Thyroid gland (tissue), 4 donors: ENCODE results near the gene TSKU.

Experiments
- POLR2A ChIP-seq, 2 donors: fragments of 450-650 bp; IDR thresholded peaks; one replicate each; pipeline ENCODE4 v1.6.1; 2017; ENCODE audit warnings: antibody characterized with exemption in 2 of 2, mild to moderate bottlenecking in 2 of 2, moderate library complexity in 1 of 2
- TF ChIP-seq, protein P1 (sequence below), 6 experiments: fragments of 200-600 bp in 3 of 6; fragments of 450-650 bp in 3 of 6; sonication (generic) in 3 of 6; IDR thresholded peaks; one replicate each; pipeline ENCODE4 v1.5.1; 2016 to 2019; ENCODE audit warnings: antibody characterized with exemption in 6 of 6, mild to moderate bottlenecking in 2 of 6, inconsistent platforms in 1 of 6, moderate library complexity in 1 of 6

DNA sequence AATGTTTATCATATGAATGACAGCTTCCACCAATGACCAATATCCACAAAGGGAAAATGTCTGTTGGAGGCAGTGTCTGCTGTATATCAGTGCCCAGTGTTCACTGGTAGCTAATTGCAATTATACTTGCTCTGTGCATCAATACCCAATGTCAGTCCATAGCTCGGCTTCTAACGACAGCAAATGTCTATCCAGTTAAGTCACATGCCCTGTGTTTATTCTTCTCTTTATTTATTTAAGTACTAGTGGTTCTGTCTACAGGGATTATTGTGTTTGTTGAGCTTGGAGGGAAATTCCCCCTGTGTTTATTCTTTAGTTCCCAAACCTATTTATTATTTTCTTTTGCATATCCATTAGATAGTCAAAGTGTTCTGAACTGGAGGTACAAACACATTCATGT is 18.6 kb downstream of the TSKU start:
- TF ChIP-seq, protein P1, sequence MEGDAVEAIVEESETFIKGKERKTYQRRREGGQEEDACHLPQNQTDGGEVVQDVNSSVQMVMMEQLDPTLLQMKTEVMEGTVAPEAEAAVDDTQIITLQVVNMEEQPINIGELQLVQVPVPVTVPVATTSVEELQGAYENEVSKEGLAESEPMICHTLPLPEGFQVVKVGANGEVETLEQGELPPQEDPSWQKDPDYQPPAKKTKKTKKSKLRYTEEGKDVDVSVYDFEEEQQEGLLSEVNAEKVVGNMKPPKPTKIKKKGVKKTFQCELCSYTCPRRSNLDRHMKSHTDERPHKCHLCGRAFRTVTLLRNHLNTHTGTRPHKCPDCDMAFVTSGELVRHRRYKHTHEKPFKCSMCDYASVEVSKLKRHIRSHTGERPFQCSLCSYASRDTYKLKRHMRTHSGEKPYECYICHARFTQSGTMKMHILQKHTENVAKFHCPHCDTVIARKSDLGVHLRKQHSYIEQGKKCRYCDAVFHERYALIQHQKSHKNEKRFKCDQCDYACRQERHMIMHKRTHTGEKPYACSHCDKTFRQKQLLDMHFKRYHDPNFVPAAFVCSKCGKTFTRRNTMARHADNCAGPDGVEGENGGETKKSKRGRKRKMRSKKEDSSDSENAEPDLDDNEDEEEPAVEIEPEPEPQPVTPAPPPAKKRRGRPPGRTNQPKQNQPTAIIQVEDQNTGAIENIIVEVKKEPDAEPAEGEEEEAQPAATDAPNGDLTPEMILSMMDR (IDR thresholded peaks at IDR 0.05) = no peak
- no peak for TF ChIP-seq POLR2A (IDR thresholded peaks at IDR 0.05)
